ENCODE measurements around the gene KRTAP5-6. TPM values are rescaled to one million over a fixed set of nuclear protein-coding genes. Genes with fewer than 3 reads are reported as not detected.

KRTAP5-6 gene
- total RNA-seq, 1 donor, result not detected

DNA sequence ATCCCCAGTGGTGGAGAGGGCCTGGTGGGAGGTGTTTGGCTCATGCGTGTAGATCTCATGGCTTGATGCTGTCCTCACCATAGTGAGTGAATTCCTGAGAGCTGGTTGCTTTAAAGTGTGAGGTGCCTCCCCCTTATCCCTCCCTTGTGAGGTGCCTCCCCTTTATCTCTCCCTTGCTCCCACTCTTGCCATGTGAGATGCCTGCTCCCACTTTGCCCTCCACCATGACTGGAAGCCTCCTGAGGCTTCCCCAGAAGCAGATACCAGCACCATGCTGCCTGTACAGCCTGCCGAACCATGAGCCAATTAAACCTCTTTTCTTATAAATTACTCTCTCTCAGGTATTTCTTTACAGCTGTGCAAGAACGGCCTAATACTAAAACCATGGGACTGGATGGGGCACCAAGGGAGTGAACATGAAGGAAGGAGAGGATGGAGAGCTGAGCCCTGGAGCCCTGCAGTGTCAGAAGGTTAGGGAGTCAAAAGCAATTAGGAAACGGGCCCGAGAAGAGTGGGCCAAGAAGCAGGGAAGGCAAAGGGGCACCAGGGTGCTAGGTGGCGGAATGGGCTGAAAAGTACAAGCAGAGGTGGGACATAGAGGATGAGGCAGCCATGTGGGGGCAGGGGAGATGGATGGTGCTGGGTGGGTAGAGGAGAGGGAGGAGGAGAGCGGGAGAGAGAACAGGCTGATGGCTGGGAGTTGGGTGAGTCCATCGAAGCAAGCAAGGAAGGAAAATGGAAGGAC, 44.0 kb downstream of the KRTAP5-6 start:
- Histone ChIP-seq H3K4me1 (ENCODE audit: insufficient read depth, low read length) (no peaks in the 10 kb centered on the region), H3K27me3 (ENCODE audit: insufficient read depth, low read length) (peaks cover 9% of the 10 kb centered on the region), H3K4me3 (ENCODE audit: low read length) (no peak overlapping the region), H3K9me3 (ENCODE audit: low read depth, low read length) (peaks cover 6% of the 10 kb centered on the region)

DNA sequence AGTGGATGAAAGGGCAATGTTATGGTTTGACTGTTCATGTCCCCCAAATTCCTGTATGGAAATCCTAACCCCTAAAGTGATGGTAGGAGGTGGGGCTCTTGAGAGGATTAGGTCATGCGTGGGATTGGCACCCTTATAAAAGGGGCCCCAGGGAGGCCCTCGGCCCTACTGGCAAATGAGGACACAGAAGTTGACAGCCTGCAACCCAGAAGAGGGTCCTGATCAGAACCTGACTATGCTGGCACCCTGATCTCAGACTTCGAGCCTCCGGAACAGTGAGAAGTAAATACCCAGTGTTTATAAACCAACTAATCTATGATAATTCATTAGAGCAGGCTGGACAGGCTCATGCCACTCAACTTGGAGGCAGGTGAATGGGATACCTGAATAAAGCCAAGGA, 44.7 kb downstream of the KRTAP5-6 start:
- peaks cover 6% of the 10 kb centered on the region for H3K27me3 ChIP-seq (ENCODE audit: insufficient read depth, low read length)

DNA sequence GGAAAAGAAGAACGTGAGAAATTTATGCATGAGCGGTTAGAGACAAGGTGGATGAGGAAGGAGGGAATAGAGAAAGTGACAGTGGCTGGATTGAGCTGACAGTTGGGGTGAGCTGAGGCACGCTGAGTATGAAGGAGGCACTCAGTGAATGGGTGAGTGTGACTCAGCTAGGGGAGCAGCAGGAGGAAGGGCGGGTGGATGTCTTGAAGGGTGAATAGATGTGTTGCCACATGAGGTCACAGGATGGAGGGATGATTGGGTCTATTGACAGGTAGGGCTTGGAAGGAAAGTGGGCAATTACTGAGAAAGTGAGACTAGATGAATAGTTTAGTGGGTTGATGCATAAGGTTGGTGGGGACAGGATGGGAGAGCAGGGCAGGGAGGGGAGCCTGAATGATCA, 45.4 kb downstream of the KRTAP5-6 start:
- H3K4me1 ChIP-seq (ENCODE audit: insufficient read depth, low read length), result no peaks in the 10 kb centered on the region
- H3K27me3 ChIP-seq (ENCODE audit: insufficient read depth, low read length), result peaks cover under 1% of the 10 kb centered on the region
- H3K4me3 ChIP-seq (ENCODE audit: low read length), result no peak overlapping the region
- H3K9me3 ChIP-seq (ENCODE audit: low read depth, low read length), result peaks cover 1% of the 10 kb centered on the region

More for the DNA sequence above, 44.7 kb downstream of the KRTAP5-6 start:
- H3K4me3 ChIP-seq (ENCODE audit: low read length), result no peak overlapping the region
- H3K9me3 ChIP-seq (ENCODE audit: low read depth, low read length), result peaks cover 6% of the 10 kb centered on the region
- H3K4me1 ChIP-seq (ENCODE audit: insufficient read depth, low read length), result no peaks in the 10 kb centered on the region

DNA sequence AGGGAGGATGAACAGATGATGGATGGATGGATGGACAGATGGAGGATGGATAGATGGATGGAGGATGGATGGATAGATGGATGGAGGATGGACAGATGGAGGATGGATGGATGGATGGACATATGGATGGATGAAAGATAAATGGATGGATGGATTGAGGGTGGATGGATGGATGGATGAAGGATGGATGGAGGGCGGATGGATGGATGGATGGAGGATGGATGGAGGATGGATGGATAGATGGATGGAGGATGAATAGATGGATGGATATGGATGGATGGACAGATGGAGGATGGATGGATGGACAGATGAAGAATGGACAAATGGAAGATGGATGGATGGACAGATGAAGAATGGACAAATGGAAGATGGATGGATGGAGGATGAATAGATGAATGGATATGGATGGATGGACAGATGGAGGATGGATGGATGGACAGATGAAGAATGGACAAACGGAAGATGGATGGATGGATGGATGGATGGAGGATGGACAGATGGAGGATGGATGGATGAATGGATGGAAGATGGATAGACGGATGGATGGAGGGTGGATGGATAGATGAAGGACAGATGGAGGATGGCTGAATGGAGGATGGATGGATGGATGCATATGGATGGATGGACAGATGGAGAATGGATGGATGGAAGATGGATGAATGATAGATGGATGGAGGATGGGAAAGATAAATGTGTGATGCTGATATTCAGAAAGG, 46.0 kb downstream of the KRTAP5-6 start:
- H3K4me1 ChIP-seq (ENCODE audit: insufficient read depth, low read length), result no peaks in the 10 kb centered on the region
- H3K4me3 ChIP-seq (ENCODE audit: low read length), result no peak overlapping the region
- H3K9me3 ChIP-seq (ENCODE audit: low read depth, low read length), result no peaks in the 10 kb centered on the region
- H3K27me3 ChIP-seq (ENCODE audit: insufficient read depth, low read length), result no peaks in the 10 kb centered on the region

DNA sequence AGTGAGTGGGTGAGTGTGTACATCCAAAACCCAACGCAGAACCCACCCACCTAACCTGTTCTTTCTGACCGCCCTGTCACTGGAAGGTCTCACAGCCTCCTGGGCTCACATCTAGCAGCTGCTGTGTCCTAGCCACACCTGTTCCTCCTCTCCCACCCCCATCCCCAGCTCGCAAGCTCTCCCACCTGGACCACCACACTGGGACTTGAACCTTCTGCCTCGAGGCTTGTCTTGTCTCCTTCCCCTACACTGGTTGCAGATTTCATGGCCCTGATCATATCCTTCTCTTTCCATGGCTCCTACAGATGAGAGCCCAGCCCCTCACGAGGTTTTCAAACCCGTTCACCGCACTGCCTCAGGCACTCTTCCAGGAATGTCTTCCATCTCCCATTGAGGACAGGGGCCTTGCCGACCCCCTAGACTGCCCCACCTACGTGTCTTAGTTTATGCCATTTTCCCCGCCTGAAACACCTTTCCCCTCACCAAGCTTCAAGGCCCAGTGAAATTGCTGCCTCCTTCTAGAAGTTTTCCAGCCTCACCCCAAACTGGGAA, 46.7 kb downstream of the KRTAP5-6 start:
- Histone ChIP-seq H3K4me3 (ENCODE audit: low read length) (no peak overlapping the region), H3K27me3 (ENCODE audit: insufficient read depth, low read length) (peaks cover 3% of the 10 kb centered on the region), H3K4me1 (ENCODE audit: insufficient read depth, low read length) (peaks cover 5% of the 10 kb centered on the region), H3K9me3 (ENCODE audit: low read depth, low read length) (no peaks in the 10 kb centered on the region)

DNA sequence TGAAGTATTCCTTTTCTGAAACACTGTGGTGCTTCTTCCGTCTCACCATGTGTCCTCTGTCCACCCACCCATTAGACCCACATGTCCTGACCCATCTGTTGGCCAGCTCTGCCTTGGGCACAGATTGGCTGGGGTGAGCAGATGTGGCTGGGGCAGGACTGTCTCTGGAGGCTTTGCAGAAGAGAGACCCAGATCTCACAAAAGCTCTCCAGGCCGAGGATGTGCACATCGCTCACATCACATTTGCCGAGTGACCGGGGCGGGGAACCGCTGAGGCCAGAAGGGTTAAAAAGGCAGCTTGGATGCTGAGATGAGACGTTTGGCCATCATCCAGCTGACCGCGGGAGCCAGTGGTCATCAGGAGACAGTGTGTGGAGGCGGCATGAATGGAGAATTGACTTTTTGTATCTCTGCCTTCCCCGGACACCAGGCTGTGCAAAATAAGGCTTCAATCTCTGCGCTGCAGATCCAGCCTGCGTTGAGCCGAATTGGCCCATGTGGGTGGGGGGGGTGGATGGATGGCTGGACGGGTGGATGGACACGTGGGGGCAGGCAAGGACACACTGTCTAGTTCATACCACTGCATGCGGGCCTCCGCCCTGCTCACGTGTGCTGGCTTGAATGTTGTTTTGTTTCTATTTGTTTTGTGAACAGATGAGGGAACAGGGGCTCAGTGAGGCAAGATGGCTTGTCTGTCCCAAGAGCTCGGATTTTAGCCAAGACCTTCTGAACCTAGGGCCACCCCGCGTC, 47.3 kb downstream of the KRTAP5-6 start:
- no peaks in the 10 kb centered on the region for H3K9me3 ChIP-seq (ENCODE audit: low read depth, low read length)
- H3K4me1 ChIP-seq (ENCODE audit: insufficient read depth, low read length), result peaks cover 11% of the 10 kb centered on the region
- peaks cover 3% of the 10 kb centered on the region for H3K27me3 ChIP-seq (ENCODE audit: insufficient read depth, low read length)
- no peak overlapping the region for H3K4me3 ChIP-seq (ENCODE audit: low read length)

DNA sequence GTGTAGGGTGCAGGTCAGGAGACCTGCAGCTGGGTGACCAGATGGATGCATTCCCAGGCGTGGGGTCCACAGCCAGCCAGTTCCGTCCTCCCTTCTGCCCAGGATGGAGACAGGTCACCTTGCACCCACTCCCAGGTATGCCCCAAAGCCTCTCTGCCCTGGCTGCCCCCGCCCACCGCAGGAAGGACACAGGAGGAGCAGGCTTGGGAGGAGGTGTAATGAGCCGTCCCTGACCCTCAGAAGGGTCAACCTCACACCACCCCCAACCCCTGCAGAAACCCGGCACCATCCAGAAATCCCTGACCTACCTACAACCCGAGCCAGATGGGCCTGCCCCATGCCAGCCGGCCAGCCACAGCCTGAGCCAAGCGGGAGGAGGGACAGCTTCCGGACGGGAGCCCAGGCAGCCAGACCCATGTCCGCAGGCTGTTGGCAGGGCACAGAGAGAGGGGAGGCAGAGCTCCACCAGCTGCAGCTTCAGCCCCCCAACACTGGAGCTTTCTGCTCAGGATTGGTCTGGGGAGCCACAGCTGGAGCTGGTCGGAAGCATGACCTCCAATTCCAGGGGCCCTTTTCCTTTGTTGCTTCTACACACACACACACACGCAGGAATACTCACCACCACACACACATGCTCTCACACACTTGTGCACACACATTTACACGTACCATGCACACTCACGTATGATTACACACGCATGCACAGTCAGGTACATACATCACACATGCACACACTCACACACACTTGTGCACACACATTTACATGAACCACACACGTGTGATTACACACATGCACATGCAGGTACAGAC, 48.1 kb downstream of the KRTAP5-6 start:
- Histone ChIP-seq H3K4me1 (ENCODE audit: insufficient read depth, low read length) (peaks cover 19% of the 10 kb centered on the region), H3K9me3 (ENCODE audit: low read depth, low read length) (no peaks in the 10 kb centered on the region), H3K27me3 (ENCODE audit: insufficient read depth, low read length) (peaks cover 10% of the 10 kb centered on the region), H3K4me3 (ENCODE audit: low read length) (no peak overlapping the region)

DNA sequence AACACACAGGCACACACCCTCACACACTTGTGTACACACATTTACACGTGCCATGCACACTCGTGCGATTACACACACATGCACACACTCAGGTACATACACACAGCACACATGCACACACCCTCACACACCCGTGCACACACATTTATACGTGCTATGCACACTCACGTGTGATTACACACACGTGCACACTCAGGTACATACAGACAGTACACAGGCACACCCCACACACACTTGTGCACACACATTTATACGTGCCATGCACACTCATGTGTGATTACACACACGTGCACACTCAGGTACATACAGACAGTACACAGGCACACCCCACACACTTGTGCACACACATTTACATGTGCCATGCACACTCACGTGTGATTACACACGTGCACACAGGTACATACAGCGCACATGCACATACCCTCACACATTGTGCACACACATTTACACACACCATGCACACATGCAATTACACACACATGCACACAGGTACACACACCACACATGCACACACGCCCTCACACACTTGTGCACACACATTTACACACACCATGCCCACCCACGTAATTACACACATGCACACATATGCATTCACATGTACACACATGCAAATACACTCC, 48.8 kb downstream of the KRTAP5-6 start:
- H3K4me1 ChIP-seq (ENCODE audit: insufficient read depth, low read length), result peaks cover 24% of the 10 kb centered on the region

DNA sequence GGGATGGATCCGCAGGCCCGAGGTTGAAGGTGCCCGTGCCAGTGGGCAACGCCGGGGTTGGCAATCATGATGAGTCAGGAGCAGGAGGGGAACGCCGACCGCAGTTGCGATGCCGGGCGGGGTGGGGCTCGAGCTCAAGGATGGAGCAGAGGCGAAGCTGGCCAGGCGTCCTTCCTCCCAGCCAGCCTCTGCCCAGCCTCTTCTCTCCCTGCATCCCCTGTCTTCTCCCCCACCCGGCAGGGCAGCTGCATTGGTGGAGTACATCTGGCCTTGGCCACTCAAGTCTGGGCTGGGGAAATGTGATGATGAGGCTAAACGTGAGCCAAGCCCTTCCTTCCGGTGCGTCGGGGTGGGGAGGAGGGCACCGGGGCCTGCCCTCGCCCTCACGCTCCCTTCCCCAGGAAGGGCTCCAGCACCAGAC, 49.5 kb downstream of the KRTAP5-6 start:
- peaks cover 31% of the 10 kb centered on the region for H3K4me1 ChIP-seq (ENCODE audit: insufficient read depth, low read length)
- no peak overlapping the region for H3K4me3 ChIP-seq (ENCODE audit: low read length)
- H3K27me3 ChIP-seq (ENCODE audit: insufficient read depth, low read length), result peaks cover 11% of the 10 kb centered on the region
- H3K9me3 ChIP-seq (ENCODE audit: low read depth, low read length), result no peaks in the 10 kb centered on the region

More for the DNA sequence above, 48.8 kb downstream of the KRTAP5-6 start:
- peaks cover 11% of the 10 kb centered on the region for H3K27me3 ChIP-seq (ENCODE audit: insufficient read depth, low read length)
- no peaks in the 10 kb centered on the region for H3K9me3 ChIP-seq (ENCODE audit: low read depth, low read length)
- no peak overlapping the region for H3K4me3 ChIP-seq (ENCODE audit: low read length)

DNA sequence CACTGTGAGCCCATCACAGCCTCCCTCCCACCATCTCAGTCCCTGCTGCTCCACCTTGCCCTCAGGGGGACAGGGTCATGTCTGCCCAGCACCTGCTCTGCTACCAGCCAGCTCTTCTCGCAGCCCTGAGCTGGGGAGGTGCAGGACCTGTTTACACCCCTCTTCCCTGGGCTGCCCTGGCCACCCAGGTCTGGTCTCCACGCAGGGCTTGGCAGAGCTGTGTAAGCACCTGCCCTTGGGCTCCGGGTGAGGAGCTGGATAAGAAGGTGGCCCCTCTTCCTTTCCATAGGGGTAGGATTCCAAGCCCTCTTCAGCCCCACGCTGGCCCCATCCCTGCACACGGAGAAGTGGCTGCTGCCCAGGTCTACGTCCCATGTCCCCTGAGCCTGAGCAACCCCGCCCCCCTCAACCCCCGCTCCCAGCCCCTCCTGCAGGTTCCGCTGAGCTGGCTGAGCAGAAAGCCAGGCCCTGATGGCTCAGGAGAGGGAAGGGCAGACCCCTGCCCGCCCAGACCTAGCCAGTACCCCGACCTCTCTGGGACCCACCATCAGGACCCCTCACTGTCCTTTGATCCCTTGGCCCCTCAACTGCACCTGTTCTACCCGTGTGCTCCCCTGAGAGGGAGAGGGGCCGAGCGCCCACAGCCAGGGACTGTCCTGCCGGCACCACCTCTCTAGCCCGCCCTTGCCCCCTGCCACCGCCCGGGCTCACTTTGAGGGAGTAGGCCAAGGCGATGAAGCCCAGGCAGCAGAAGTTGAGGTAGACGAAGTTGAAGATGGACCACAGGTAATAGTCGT, 50.2 kb downstream of the KRTAP5-6 start:
- Histone ChIP-seq H3K9me3 (ENCODE audit: low read depth, low read length) (no peaks in the 10 kb centered on the region), H3K4me1 (ENCODE audit: insufficient read depth, low read length) (peaks cover 37% of the 10 kb centered on the region)

More for the DNA sequence above, 50.2 kb downstream of the KRTAP5-6 start:
- Histone ChIP-seq H3K4me3 (ENCODE audit: low read length) (no peak overlapping the region), H3K27me3 (ENCODE audit: insufficient read depth, low read length) (peaks cover 11% of the 10 kb centered on the region)

Other genes starting within 250 kb of the KRTAP5-6 start
- 20.7 TPM for gene MOB2, start 210.4 kb upstream of the KRTAP5-6 start, total RNA-seq
- gene DUSP8, start 124.9 kb upstream of the KRTAP5-6 start, total RNA-seq, result 12.5 TPM
- not detected for gene KRTAP5-1, start 111.9 kb upstream of the KRTAP5-6 start, total RNA-seq
- not detected for gene KRTAP5-2, start 98.9 kb upstream of the KRTAP5-6 start, total RNA-seq
- not detected for gene KRTAP5-3, start 88.7 kb upstream of the KRTAP5-6 start, total RNA-seq
- not detected for gene KRTAP5-4, start 75.1 kb upstream of the KRTAP5-6 start, total RNA-seq
- gene KRTAP5-5, start 67.4 kb upstream of the KRTAP5-6 start, total RNA-seq, result not detected
- 4.8 TPM for gene IFITM10, start 53.4 kb downstream of the KRTAP5-6 start, total RNA-seq
- 253 TPM for gene CTSD, start 66.7 kb downstream of the KRTAP5-6 start, total RNA-seq
- not detected for gene SYT8, start 137.8 kb downstream of the KRTAP5-6 start, total RNA-seq
- gene TNNI2, start 141.8 kb downstream of the KRTAP5-6 start, total RNA-seq, result 8.6 TPM
- 357 TPM for gene LSP1, start 155.9 kb downstream of the KRTAP5-6 start, total RNA-seq
- gene PRR33, start 194.7 kb downstream of the KRTAP5-6 start, total RNA-seq, result not detected
- gene TNNT3, start 222.5 kb downstream of the KRTAP5-6 start, total RNA-seq, result 5.1 TPM

Measured in mononuclear cell (primary cell).